GM19468 (cell line): ENCODE results near the gene IL32.

Source experiments
- ATAC-seq: cut with Tn5 transposase; IDR thresholded peaks from one replicate; pipeline ENCODE4 v1.9.1; 2021; ENCODE audit warnings: mild to moderate bottlenecking, moderate library complexity, moderate number of reproducible peaks; ENCODE audit not compliant: unreplicated experiment; ENCODE audit errors: extremely low read depth

IL32 gene

GRCh38 chr16:3065069-3065741 lies at the start of gene IL32:
Gene IL32, plus strand, starts transcription at chr16:3065640. Its CDS starts 172 bp downstream, at chr16:3065812.
- ATAC-seq = no peak

- no peak for ATAC-seq
Measured at GRCh38 chr16:3015865-3016521, 49.4 kb upstream of the IL32 start.

- no peak for ATAC-seq
Measured at GRCh38 chr16:3017344-3017743, 48.1 kb upstream of the IL32 start.

- no peak for ATAC-seq
Measured at GRCh38 chr16:3017794-3018506, 47.5 kb upstream of the IL32 start, which contains the start of gene CLDN6. Gene CLDN6, minus strand, starts transcription at chr16:3018183. Its CDS starts 2,162 bp downstream, at chr16:3016021.

GRCh38 chr16:3019594-3020246 lies 45.7 kb upstream of the IL32 start:
- no peak for ATAC-seq

- no peak for ATAC-seq
Measured at GRCh38 chr16:3020247-3020603, 45.2 kb upstream of the IL32 start, which contains the start of gene TNFRSF12A. Gene TNFRSF12A, plus strand, starts transcription at chr16:3020368. Its CDS starts 30 bp downstream, at chr16:3020398.

GRCh38 chr16:3020604-3021448 lies 44.6 kb upstream of the IL32 start:
- ATAC-seq = no peak

GRCh38 chr16:3021449-3022207 lies 43.8 kb upstream of the IL32 start:
- no peak for ATAC-seq

GRCh38 chr16:3022208-3022683 lies 43.2 kb upstream of the IL32 start:
- no peak for ATAC-seq

- no peak for ATAC-seq
Measured at GRCh38 chr16:3022684-3023414, 42.6 kb upstream of the IL32 start.

- no peak for ATAC-seq
Measured at GRCh38 chr16:3023415-3023668, 42.1 kb upstream of the IL32 start.

GRCh38 chr16:3023669-3024478 lies 41.6 kb upstream of the IL32 start, which contains the start of the genes HCFC1R1 and THOC6:
Gene HCFC1R1, minus strand, starts transcription at chr16:3023942. Its CDS starts 1 bp downstream, at chr16:3023941.
Gene THOC6, plus strand, starts transcription at chr16:3024035. Its CDS starts 292 bp downstream, at chr16:3024327.
- peak; percentile 77 for ATAC-seq

GRCh38 chr16:3025032-3026002 lies 40.1 kb upstream of the IL32 start:
- no peak for ATAC-seq

- ATAC-seq = no peak
Measured at GRCh38 chr16:3026003-3026378, 39.4 kb upstream of the IL32 start.

GRCh38 chr16:3026609-3027488 lies 38.6 kb upstream of the IL32 start:
- ATAC-seq = no peak

GRCh38 chr16:3027489-3027795 lies 38.0 kb upstream of the IL32 start:
- no peak for ATAC-seq
